ENCODE data around the gene ANKRD37. TPM values are rescaled to one million over a fixed set of nuclear protein-coding genes. Genes with fewer than 3 reads are reported as not detected.

The ANKRD37 gene
- total RNA-seq, 3 donors from 2014 or later (not counting 1 experiment from before 2014, with no cell fraction given): 12.9 to 18.6 (median 13.1) TPM

GRCh38 chr4:185408432-185408831 is 11.8 kb downstream of the ANKRD37 start:
- no peaks in the 10 kb centered on the region for H3K27me3 Mint-ChIP-seq (ENCODE audit: low read depth in 2 of 2)
- no peak for DNase-seq
- WGBS (ENCODE audit: insufficient coverage): 100% methylated on average over 1 of the region's 2 CpGs
- H3K4me3 Mint-ChIP-seq: no peak overlapping the region
- peaks cover 21% of the 10 kb centered on the region for H3K36me3 Mint-ChIP-seq
- H3K27ac Mint-ChIP-seq: no peak overlapping the region
- intact Hi-C loops (cut with micrococcal nuclease): no loop called here
- Histone ChIP-seq H3K27me3 (ENCODE audit: control insufficient read depth, insufficient read depth, low read length) (no peaks in the 10 kb centered on the region), H3K4me3 (ENCODE audit: low read length) (no peak overlapping the region), H3K27ac (ENCODE audit: low read length) (no peak overlapping the region), H3K4me1 (ENCODE audit: control insufficient read depth, insufficient read depth, low read length) (no peaks in the 10 kb centered on the region), H3K9me3 (ENCODE audit: control insufficient read depth, insufficient read depth, low read length) (no peaks in the 10 kb centered on the region), H3K36me3 (ENCODE audit: control insufficient read depth, insufficient read depth, low read length) (peaks cover 20% of the 10 kb centered on the region)
- H3K4me1 Mint-ChIP-seq: no peaks in the 10 kb centered on the region
- no peak for ATAC-seq
- TF ChIP-seq CTCF (IDR thresholded peaks at IDR 0.05): no peak
- H3K9me3 Mint-ChIP-seq: no peaks in the 10 kb centered on the region

- Histone ChIP-seq H3K27ac (ENCODE audit: low read length) (no peak overlapping the region), H3K4me1 (ENCODE audit: control insufficient read depth, insufficient read depth, low read length) (no peaks in the 10 kb centered on the region), H3K9me3 (ENCODE audit: control insufficient read depth, insufficient read depth, low read length) (no peaks in the 10 kb centered on the region), H3K4me3 (ENCODE audit: low read length) (no peak overlapping the region), H3K36me3 (ENCODE audit: control insufficient read depth, insufficient read depth, low read length) (peaks cover 37% of the 10 kb centered on the region), H3K27me3 (ENCODE audit: control insufficient read depth, insufficient read depth, low read length) (no peaks in the 10 kb centered on the region)
- intact Hi-C loops (cut with micrococcal nuclease): no loop called here
- H3K36me3 Mint-ChIP-seq: peaks cover 8% of the 10 kb centered on the region
- TF ChIP-seq CTCF (IDR thresholded peaks at IDR 0.05): no peak
- DNase-seq (no peak), ATAC-seq (no peak)
- H3K4me3 Mint-ChIP-seq: no peak overlapping the region
- WGBS (ENCODE audit: insufficient coverage): 57% methylated on average over 3 of the region's 5 CpGs
- H3K27me3 Mint-ChIP-seq (ENCODE audit: low read depth in 2 of 2): no peaks in the 10 kb centered on the region
- no peaks in the 10 kb centered on the region for H3K9me3 Mint-ChIP-seq
- H3K27ac Mint-ChIP-seq: no peak overlapping the region
- H3K4me1 Mint-ChIP-seq: no peaks in the 10 kb centered on the region
Measured at GRCh38 chr4:185411849-185412248, 15.2 kb downstream of the ANKRD37 start.

GRCh38 chr4:185412412-185412811 is 15.8 kb downstream of the ANKRD37 start:
- TF ChIP-seq CTCF (IDR thresholded peaks at IDR 0.05): no peak
- no peak overlapping the region for H3K4me3 ChIP-seq (ENCODE audit: low read length)
- no peak for DNase-seq
- no peak overlapping the region for H3K27ac ChIP-seq (ENCODE audit: low read length)
- H3K27me3 Mint-ChIP-seq (ENCODE audit: low read depth in 2 of 2): no peaks in the 10 kb centered on the region
- no peaks in the 10 kb centered on the region for H3K4me1 Mint-ChIP-seq
- no peak overlapping the region for H3K27ac Mint-ChIP-seq
- no peak for ATAC-seq
- over 99% methylated on average over 5 of the region's 5 CpGs for WGBS (ENCODE audit: insufficient coverage)
- no peak overlapping the region for H3K4me3 Mint-ChIP-seq
- intact Hi-C loops (cut with micrococcal nuclease): no loop called here
- peaks cover 43% of the 10 kb centered on the region for H3K36me3 ChIP-seq (ENCODE audit: control insufficient read depth, insufficient read depth, low read length)
- H3K4me1 ChIP-seq (ENCODE audit: control insufficient read depth, insufficient read depth, low read length): no peaks in the 10 kb centered on the region
- H3K9me3 ChIP-seq (ENCODE audit: control insufficient read depth, insufficient read depth, low read length): no peaks in the 10 kb centered on the region
- no peaks in the 10 kb centered on the region for H3K27me3 ChIP-seq (ENCODE audit: control insufficient read depth, insufficient read depth, low read length)
- H3K9me3 Mint-ChIP-seq: no peaks in the 10 kb centered on the region
- peaks cover 8% of the 10 kb centered on the region for H3K36me3 Mint-ChIP-seq

GRCh38 chr4:185416955-185417354 is 20.3 kb downstream of the ANKRD37 start:
- Mint-ChIP-seq H3K4me3 (no peak overlapping the region), H3K9me3 (no peaks in the 10 kb centered on the region), H3K27me3 (ENCODE audit: low read depth in 2 of 2) (no peaks in the 10 kb centered on the region), H3K4me1 (peaks cover 4 to 6% of the 10 kb centered on the region in 2 donors), H3K36me3 (no peaks in the 10 kb centered on the region), H3K27ac (no peak overlapping the region)
- Histone ChIP-seq H3K4me3 (ENCODE audit: low read length) (no peak overlapping the region), H3K4me1 (ENCODE audit: control insufficient read depth, insufficient read depth, low read length) (no peaks in the 10 kb centered on the region), H3K27me3 (ENCODE audit: control insufficient read depth, insufficient read depth, low read length) (no peaks in the 10 kb centered on the region), H3K9me3 (ENCODE audit: control insufficient read depth, insufficient read depth, low read length) (no peaks in the 10 kb centered on the region), H3K36me3 (ENCODE audit: control insufficient read depth, insufficient read depth, low read length) (peaks cover 42% of the 10 kb centered on the region), H3K27ac (ENCODE audit: low read length) (no peak overlapping the region)
- no peak for ATAC-seq
- no peak for DNase-seq
- intact Hi-C loops (cut with micrococcal nuclease): no loop called here
- TF ChIP-seq CTCF (IDR thresholded peaks at IDR 0.05): no peak

Data from natural killer cell (primary cell).